SIG-M5 treated with dmso at 0.1 percent for 504 hours (cell line): ENCODE results near the gene ANKS6.
"Not testable (repeated sequence)": the region's sequence is repeated elsewhere in the genome, so short reads cannot be mapped to it uniquely, and the experiment has no call there.

Experiments
- DNase-seq: peaks from one replicate; lab custom pipeline; 2025; ENCODE audit not compliant: unreplicated experiment; lab: John Stamatoyannopoulos, UW

Gene ANKS6

GRCh38 chr9:98707166-98708102 is 88.9 kb downstream of the ANKS6 start:
- no peak for DNase-seq

GRCh38 chr9:98706651-98707165 is 89.6 kb downstream of the ANKS6 start:
- DNase-seq: peak; percentile 54

GRCh38 chr9:98702835-98703380 is 93.4 kb downstream of the ANKS6 start:
- no peak for DNase-seq

- DNase-seq: no peak
Observed at GRCh38 chr9:98702340-98702739, 94.0 kb downstream of the ANKS6 start.

GRCh38 chr9:98701576-98701975 is 94.8 kb downstream of the ANKS6 start:
- DNase-seq: no peak

GRCh38 chr9:98700801-98701200 is 95.6 kb downstream of the ANKS6 start:
- DNase-seq: no peak

- DNase-seq: no peak
Observed at GRCh38 chr9:98698856-98699255, 97.5 kb downstream of the ANKS6 start.

- DNase-seq: no peak
Observed at GRCh38 chr9:98694943-98695342, 101.4 kb downstream of the ANKS6 start.

GRCh38 chr9:98692392-98692791 is 104.0 kb downstream of the ANKS6 start:
- DNase-seq: no peak

GRCh38 chr9:98691890-98692289 is 104.5 kb downstream of the ANKS6 start:
- DNase-seq: no peak

- no peak for DNase-seq
Observed at GRCh38 chr9:98690686-98691085, 105.7 kb downstream of the ANKS6 start.

GRCh38 chr9:98688710-98689495 is 107.5 kb downstream of the ANKS6 start:
- DNase-seq: no peak

- DNase-seq: no peak
Observed at GRCh38 chr9:98687911-98688310, 108.4 kb downstream of the ANKS6 start.

- DNase-seq: peak; percentile 75
Observed at GRCh38 chr9:98686961-98687855, 109.1 kb downstream of the ANKS6 start.

GRCh38 chr9:98684816-98685215 is 111.5 kb downstream of the ANKS6 start:
- DNase-seq: not testable (repeated sequence)
